Nephron progenitor cell (in vitro differentiated cells): Measurements from ENCODE around the gene LPCAT1.

Source experiments
- DNase-seq: peaks from one replicate; pipeline ENCODE4 v3.0.0; 2021
- H3K27ac Mint-ChIP-seq: 2 replicates; pipeline ENCODE4 v1.8.0; 2021; ENCODE audit warnings: mild to moderate bottlenecking, moderate library complexity, mixed read lengths
- H3K27me3 Mint-ChIP-seq: 2 replicates; pipeline ENCODE4 v1.8.0; 2021; ENCODE audit warnings: mild to moderate bottlenecking, low read depth, mixed read lengths; ENCODE audit not compliant: poor library complexity
- H3K36me3 Mint-ChIP-seq: 2 replicates; pipeline ENCODE4 v1.8.0; 2021; ENCODE audit warnings: low read depth, mixed read lengths
- H3K4me1 Mint-ChIP-seq: 2 replicates; pipeline ENCODE4 v1.8.0; 2021; ENCODE audit warnings: mixed read lengths
- H3K4me3 Mint-ChIP-seq: 2 replicates; pipeline ENCODE4 v1.8.0; 2021; ENCODE audit warnings: mild to moderate bottlenecking, moderate library complexity, mixed read lengths
- H3K9me3 Mint-ChIP-seq: 2 replicates; pipeline ENCODE4 v1.8.0; 2021; ENCODE audit warnings: mild to moderate bottlenecking, moderate library complexity, mixed read lengths
- CTCF ChIP-seq: fragments of 200-600 bp; sonication (generic); IDR thresholded peaks from 2 replicates; pipeline ENCODE4 v1.5.0; 2021; ENCODE audit warnings: antibody characterized with exemption

LPCAT1 gene

GRCh38 chr5:1453613-1454012, 70.1 kb downstream of the LPCAT1 start:
- Mint-ChIP-seq H3K27ac (no peak overlapping the region), H3K36me3 (peaks cover 18% of the 10 kb centered on the region), H3K4me1 (no peaks in the 10 kb centered on the region), H3K27me3 (peaks cover 56% of the 10 kb centered on the region), H3K9me3 (peaks cover 79% of the 10 kb centered on the region), H3K4me3 (no peak overlapping the region)
- DNase-seq: no peak
- no peak for TF ChIP-seq CTCF

DNA sequence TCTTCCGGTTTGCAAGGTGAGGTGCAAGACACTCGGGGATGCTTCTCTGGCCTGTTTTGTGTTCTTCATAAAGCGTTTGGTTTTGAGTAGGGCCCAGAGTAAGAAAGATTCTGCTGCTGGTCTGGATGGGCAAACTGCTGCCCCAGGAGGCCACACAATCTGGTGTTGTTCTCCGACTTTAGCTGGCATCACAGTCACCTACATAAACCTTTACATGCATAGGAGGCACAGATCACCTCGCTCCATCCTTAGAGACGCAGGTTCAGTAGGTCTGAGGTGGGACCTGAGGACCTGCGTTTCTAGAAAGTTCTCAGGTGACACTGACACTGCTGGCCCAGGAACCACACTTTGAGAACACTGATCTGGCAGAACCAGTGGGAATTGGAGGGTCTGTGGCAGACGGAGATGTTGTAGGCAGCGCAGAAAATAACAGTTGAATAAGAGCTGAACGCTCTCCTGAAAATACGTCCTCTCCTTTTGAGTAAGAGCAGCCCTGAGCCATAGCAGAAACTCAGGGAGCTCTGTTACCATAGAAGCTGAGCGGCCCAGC, 74.6 kb downstream of the LPCAT1 start:
- no peak for TF ChIP-seq CTCF
- Mint-ChIP-seq H3K36me3 (no peaks in the 10 kb centered on the region), H3K4me1 (peaks cover 3% of the 10 kb centered on the region), H3K9me3 (peaks cover 43% of the 10 kb centered on the region), H3K27ac (no peak overlapping the region), H3K27me3 (peaks cover 97% of the 10 kb centered on the region), H3K4me3 (no peak overlapping the region)
- no peak for DNase-seq

- Mint-ChIP-seq H3K36me3 (no peaks in the 10 kb centered on the region), H3K9me3 (peaks cover 37% of the 10 kb centered on the region), H3K27ac (no peak overlapping the region), H3K27me3 (peaks cover 97% of the 10 kb centered on the region), H3K4me3 (no peak overlapping the region), H3K4me1 (peaks cover 6% of the 10 kb centered on the region)
- TF ChIP-seq CTCF: no peak
- DNase-seq: no peak
Measured at GRCh38 chr5:1448511-1449011, 75.2 kb downstream of the LPCAT1 start.

DNA sequence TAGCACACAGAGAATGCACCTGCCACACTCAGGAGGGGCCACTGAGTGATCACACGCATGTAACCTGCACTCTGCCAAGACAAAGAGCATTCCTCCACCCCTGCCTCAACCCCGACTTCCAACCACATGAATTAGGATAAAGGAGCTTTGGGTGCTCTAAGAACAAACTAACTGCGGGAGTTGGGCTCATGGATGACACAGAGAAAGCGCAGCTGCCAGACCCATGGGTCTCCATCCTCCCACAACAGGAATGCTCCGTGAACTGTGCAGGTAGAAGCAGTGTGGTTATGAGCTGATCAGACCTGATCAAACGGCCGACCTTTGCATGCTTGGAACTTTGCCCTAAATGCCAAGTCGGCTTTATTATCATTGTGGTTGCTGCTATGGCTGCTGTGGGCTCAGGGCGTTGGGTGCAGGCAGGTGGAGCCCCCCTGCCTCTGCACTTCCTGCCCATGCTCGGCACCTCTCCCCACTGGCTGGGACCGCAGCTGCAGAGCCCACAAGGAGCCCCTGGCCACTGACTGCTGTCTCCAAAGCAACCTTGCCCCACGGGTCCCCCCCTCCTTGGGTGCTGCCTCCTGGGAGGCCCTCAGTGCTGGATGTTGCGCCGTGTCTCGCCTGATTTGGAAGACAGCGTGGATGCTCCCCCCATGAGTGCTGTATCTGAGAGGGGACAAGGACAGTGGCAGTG, 75.9 kb downstream of the LPCAT1 start:
- no peak for DNase-seq
- Mint-ChIP-seq H3K4me3 (no peak overlapping the region), H3K4me1 (peaks cover 6% of the 10 kb centered on the region), H3K27me3 (peaks cover 97% of the 10 kb centered on the region), H3K9me3 (peaks cover 30% of the 10 kb centered on the region), H3K27ac (no peak overlapping the region), H3K36me3 (no peaks in the 10 kb centered on the region)
- TF ChIP-seq CTCF: no peak

- Mint-ChIP-seq H3K27me3 (peaks cover 98% of the 10 kb centered on the region), H3K4me3 (no peak overlapping the region)
- DNase-seq: no peak
Measured at GRCh38 chr5:1446602-1447343, 77.0 kb downstream of the LPCAT1 start.

More at GRCh38 chr5:1446602-1447343, 77.0 kb downstream of the LPCAT1 start:
- no peaks in the 10 kb centered on the region for H3K36me3 Mint-ChIP-seq
- H3K4me1 Mint-ChIP-seq: peaks cover 6% of the 10 kb centered on the region
- H3K9me3 Mint-ChIP-seq: peaks cover 19% of the 10 kb centered on the region
- H3K27ac Mint-ChIP-seq: no peak overlapping the region
- TF ChIP-seq CTCF: no peak
